Colonic mucosa (tissue), 4 donors: Measurements from ENCODE around the gene DEGS2. TPM values are rescaled to one million over a fixed set of nuclear protein-coding genes. Genes with fewer than 3 reads are reported as not detected.

Source experiments
- DNase-seq: peaks from one replicate; pipeline ENCODE4 v3.0.0-alpha.2; 2020
- H3K27ac ChIP-seq: fragments of 200-600 bp; one replicate; pipeline ENCODE4 v1.8.0; 2021
- H3K27me3 ChIP-seq: fragments of 200-600 bp; one replicate; pipeline ENCODE4 v1.8.0; 2021
- H3K36me3 ChIP-seq: fragments of 200-600 bp; one replicate; pipeline ENCODE4 v1.8.0; 2021
- H3K4me1 ChIP-seq: fragments of 200-600 bp; one replicate; pipeline ENCODE4 v1.8.0; 2021; ENCODE audit warnings: mild to moderate bottlenecking
- H3K4me3 ChIP-seq: fragments of 200-600 bp; one replicate; pipeline ENCODE4 v1.8.0; 2021
- H3K9ac ChIP-seq, 2 donors: one replicate each; pipeline ENCODE4 v1.7.0; 2013; ENCODE audit warnings: control low read depth in 2 of 2, low read depth in 2 of 2, low read length in 2 of 2
- H3K9me3 ChIP-seq: fragments of 200-600 bp; one replicate; pipeline ENCODE4 v1.8.0; 2021
- intact Hi-C: fragments of 100-400 bp; cut with DNase I; formaldehyde crosslinking; loops from one replicate; pipeline ENCODE4 v1.14.1; 2022
- total RNA-seq, 2 donors: library from RNA; stranded (reverse); fragmentation: NEBNext Ultra II Directional in 1 of 2; extraction: Animal tissue kit (Norgen Biotek cat#: 25700) in 1 of 2; gene quantifications; one replicate each; pipeline ENCODE4 v1.2.1, GENCODE V29; 2021
- TF ChIP-seq, protein P1 (sequence below): fragments of 200-600 bp; IDR thresholded peaks from one replicate; pipeline ENCODE4 v1.8.0; 2022; ENCODE audit warnings: antibody characterized with exemption, mild to moderate bottlenecking
- donor health status: healthy.
- donor health status: DM: no; HTN: no; CAD: no.
- donor health status: DM: no; HTN: no; CAD: no.

DEGS2 gene
- total RNA-seq, 2 donors from 2014 or later, result 37.0 to 54.3 TPM

DNA sequence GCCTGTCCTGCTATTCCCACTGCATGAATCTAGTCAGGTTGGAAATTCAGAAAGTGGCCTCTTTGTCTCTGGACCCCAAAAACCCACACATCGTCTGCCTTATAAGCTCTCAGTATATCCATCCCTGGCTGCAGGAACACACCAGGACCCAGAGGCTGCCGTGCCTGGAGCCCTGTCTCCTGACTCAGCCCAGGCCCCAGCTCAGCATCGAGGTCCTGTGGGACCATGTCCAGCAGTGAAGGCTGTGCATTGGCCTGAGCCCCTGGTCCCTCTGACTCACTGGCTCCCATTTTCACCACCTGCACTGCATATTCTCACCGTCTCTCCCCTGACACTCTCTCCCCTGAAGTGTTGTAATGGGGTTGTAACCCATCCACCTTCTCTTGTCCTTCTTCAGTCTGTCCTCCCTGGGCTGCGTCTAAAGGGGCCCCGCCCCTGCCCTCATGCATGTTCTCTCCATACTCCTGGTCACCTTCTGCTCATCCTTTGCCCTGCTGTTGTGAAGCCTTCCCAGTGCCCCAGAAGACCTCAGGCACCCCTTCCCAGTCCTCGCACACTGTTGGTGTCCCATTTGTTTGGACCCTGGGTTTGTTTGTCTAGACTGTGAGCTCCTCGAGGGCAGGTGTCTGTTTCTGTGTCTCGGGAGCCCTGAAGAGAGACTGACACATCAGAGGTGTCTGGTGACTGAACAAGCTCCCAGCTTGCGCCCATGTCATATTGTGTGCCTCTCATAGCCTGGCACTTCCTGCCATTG is 50.4 kb downstream of the DEGS2 start:
- intact Hi-C loops, result loop anchor here (5.0 kb wide), 1 partner anchor 127 kb away; no protein-coding TSS in a partner anchor
- Histone ChIP-seq H3K27ac (no peak overlapping the region), H3K36me3 (no peaks in the 10 kb centered on the region), H3K9me3 (no peaks in the 10 kb centered on the region), H3K4me1 (no peaks in the 10 kb centered on the region), H3K9ac (no peak overlapping the region), H3K4me3 (no peak overlapping the region), H3K27me3 (no peaks in the 10 kb centered on the region)
- TF ChIP-seq, protein P1, sequence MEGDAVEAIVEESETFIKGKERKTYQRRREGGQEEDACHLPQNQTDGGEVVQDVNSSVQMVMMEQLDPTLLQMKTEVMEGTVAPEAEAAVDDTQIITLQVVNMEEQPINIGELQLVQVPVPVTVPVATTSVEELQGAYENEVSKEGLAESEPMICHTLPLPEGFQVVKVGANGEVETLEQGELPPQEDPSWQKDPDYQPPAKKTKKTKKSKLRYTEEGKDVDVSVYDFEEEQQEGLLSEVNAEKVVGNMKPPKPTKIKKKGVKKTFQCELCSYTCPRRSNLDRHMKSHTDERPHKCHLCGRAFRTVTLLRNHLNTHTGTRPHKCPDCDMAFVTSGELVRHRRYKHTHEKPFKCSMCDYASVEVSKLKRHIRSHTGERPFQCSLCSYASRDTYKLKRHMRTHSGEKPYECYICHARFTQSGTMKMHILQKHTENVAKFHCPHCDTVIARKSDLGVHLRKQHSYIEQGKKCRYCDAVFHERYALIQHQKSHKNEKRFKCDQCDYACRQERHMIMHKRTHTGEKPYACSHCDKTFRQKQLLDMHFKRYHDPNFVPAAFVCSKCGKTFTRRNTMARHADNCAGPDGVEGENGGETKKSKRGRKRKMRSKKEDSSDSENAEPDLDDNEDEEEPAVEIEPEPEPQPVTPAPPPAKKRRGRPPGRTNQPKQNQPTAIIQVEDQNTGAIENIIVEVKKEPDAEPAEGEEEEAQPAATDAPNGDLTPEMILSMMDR, result no peak
- DNase-seq, result no peak

DNA sequence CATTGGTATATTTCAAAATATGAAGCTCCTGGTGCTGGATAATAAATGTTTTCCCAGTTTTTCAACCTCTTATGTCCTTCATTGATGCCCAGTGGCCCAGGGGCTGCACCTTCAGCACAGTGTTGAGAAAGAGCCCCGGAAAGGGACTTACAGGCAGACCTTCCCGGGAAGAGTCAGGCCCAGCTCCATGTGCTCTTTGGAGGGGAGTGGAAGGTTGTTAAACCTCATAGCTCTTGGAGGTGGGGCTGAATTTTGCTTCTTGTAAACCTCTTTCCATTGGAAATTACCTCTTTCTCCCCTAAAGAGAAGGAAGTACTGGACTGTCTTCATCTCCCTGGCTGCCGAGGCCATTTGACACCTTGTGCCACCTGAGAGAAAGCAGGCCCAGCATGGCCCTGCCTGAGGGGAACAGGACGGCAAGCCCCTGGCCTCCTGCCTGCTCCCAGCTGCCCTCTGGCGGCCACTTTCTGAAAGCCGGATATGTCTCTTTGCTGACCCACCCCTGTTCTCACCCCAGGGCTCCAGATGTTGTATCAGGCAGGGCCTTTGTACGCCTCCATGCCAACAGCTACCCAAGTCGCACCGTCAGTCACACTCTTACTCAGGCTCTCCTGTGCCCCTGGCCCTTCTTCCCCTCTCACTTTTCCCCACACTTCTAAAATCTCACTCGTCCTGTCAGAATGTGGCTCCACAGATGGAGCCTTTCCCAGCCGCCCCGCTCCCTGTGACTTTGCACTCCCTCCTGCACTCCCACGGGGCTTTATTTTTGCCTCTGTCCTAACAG is 51.2 kb downstream of the DEGS2 start:
- H3K27ac ChIP-seq, result no peak overlapping the region
- peak; percentile 85 for DNase-seq
- intact Hi-C loops, result loop anchor here (5.0 kb wide), 1 partner anchor 126 kb away; no protein-coding TSS in a partner anchor
- H3K9me3 ChIP-seq, result no peaks in the 10 kb centered on the region
- H3K4me1 ChIP-seq, result no peaks in the 10 kb centered on the region
- H3K36me3 ChIP-seq, result no peaks in the 10 kb centered on the region
- H3K9ac ChIP-seq, result no peak overlapping the region
- TF ChIP-seq, protein P1, result peak; percentile 78
- no peak overlapping the region for H3K4me3 ChIP-seq
- H3K27me3 ChIP-seq, result no peaks in the 10 kb centered on the region

- intact Hi-C loops, result loop anchor here (5.0 kb wide), 1 partner anchor 125 kb away; no protein-coding TSS in a partner anchor
- no peak overlapping the region for H3K27ac ChIP-seq
- no peaks in the 10 kb centered on the region for H3K9me3 ChIP-seq
- no peak for DNase-seq
- H3K36me3 ChIP-seq, result no peaks in the 10 kb centered on the region
- no peak overlapping the region for H3K4me3 ChIP-seq
- no peaks in the 10 kb centered on the region for H3K4me1 ChIP-seq
- TF ChIP-seq, protein P1, result no peak
- no peaks in the 10 kb centered on the region for H3K27me3 ChIP-seq
- H3K9ac ChIP-seq, result no peak overlapping the region
These were observed 52.2 kb downstream of the DEGS2 start for GRCh38 chr14:100107236-100107635.

DNA sequence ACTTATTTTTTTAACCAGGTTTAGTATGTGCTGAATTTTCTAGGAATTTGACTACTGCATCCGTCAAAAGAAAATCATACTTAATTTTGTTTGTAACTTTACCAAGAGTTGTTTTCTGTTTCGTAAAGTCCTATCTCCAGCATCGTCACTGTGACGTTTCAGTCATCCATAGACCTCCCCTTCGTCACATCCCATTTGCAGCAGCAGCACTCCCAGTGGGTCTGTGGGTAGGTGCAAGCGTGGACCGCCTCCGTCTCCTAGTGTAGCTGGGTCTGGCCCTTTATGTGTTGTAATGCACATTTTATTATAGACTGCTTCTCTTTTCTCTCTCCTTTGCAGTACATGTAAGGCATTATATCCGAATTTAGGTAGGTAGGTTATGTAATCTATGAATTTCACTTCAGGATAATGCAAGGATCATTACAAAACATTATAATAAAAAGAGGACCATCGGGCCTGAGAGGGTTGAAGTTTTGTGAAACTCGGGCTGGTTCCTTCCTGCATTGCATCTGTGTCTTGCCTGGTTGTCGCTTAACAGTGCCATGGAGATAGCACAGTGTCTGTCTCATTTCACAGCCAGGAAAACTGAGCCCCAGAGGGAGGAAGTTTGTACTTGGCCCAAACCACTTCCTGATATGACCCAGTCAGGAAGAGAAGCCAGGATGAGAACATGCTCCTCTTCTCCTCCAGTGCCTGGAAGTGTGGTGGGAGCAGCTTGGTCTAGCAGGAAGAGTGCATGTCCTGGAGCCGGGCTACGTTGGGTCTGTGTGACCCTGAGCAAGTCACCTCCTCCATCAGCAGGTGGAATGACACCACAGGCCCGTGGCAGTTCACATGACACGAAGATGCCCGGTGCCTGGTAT is 53.0 kb downstream of the DEGS2 start:
- H3K9ac ChIP-seq, result no peak overlapping the region
- no peaks in the 10 kb centered on the region for H3K4me1 ChIP-seq
- no peaks in the 10 kb centered on the region for H3K9me3 ChIP-seq
- no peaks in the 10 kb centered on the region for H3K36me3 ChIP-seq
- no peaks in the 10 kb centered on the region for H3K27me3 ChIP-seq
- intact Hi-C loops, result loop anchor here (5.0 kb wide), 1 partner anchor 124 kb away; no protein-coding TSS in a partner anchor
- TF ChIP-seq, protein P1, result no peak
- DNase-seq, result no peak
- H3K27ac ChIP-seq, result no peak overlapping the region
- no peak overlapping the region for H3K4me3 ChIP-seq
